ENCODE measurements around the gene ABCD3. TPM values are rescaled to one million over a fixed set of nuclear protein-coding genes. Genes with fewer than 3 reads are reported as not detected.

ABCD3 gene
- total RNA-seq, 1 donor from 2014 or later: 69.0 TPM

DNA sequence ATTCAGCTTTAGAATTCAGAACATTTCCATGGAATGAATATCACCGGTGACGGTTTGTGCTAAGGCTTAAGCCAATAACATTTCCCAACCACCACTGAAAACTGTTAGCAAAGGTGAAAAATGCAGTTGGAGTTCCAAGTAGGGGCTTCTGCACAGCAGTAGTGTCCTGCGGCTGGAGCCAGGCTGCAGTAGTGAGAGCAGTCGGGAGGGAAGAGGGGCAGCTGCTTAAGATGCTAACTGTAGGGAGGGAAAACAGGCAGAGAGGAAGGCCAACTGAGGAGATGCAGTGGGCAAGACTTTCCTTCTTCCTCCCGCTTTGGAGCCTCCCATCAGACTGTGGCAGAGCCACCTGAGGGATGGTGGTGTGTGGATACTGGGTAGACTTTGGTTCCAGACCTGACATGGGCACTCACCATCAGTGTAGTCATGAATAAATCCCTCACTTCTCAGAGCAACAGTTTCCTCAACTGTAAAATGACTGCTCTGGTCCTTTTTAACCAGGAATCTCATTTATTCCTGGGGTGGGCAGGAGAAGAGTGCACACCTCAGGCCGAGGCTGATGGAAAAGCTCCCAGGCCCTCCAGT lies 120.1 kb downstream of the ABCD3 start:
- intact Hi-C loops (cut with DNase I): loop anchor here (5.0 kb wide), 1 partner anchor 264 kb away; no protein-coding TSS in a partner anchor
- ATAC-seq (no peak), DNase-seq (ENCODE audit: missing footprints) (no peak)

DNA sequence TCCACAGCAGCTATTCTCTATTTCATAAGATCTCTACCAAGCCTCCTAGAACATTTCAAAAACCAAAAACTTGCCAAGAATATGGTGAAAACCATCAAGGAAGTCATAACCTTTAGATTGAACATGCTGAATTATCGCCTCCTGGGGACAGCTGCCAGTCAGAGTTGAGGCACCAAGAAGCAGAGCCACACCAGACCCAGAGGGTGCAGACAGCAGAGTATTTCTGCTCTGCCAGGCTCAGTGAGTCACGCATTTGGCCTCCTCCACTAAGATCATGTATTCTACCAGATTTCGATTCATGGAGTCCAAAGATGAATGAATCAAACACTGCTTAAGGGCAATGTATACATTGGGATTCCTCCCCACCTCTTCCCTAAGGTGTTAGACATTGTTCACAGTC lies 121.3 kb downstream of the ABCD3 start:
- ATAC-seq (no peak), DNase-seq (ENCODE audit: missing footprints) (no peak)
- intact Hi-C loops (cut with DNase I): loop anchor here (5.0 kb wide), 1 partner anchor 263 kb away; no protein-coding TSS in a partner anchor

DNA sequence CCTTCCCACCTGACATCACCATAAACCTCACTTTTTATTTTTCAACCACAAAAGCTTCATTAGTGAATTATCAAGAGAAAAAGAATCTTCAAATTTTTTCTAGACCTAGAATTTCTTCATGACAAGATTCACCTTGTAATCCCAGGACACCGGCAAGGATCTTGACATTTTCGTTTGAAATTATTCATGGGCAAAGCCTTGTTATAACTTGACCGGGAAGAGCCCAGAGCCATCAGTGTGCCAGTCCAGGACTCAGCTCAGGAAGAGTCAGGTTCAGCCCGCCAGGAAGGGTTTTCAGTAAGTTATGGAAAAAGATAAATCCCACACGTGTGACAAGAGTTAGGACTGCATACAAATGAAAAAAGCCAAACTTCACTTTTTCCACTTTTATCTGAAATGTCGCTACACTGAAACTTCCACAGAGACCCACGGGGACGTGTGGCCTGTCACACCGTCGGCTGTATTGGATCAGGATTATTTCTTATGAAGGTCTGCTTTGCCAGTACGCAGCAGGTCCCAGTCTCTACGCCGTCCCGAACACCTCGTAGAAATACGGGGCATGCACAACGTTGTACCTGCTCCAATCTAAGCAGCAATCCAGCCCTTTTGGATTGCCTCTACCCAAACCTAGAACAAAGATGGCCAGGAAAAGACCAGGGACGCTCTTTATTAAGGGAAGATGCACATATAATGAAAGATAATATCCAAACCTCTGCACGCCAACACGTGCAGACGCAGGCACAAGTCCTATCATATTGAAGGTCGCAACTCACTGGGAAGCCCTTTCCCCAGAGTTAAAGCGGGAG lies 122.5 kb downstream of the ABCD3 start:
- peak; percentile 1 for ATAC-seq
- DNase-seq (ENCODE audit: missing footprints): no peak
- intact Hi-C loops (cut with DNase I): loop anchor here (5.0 kb wide), 1 partner anchor 117 kb away; no protein-coding TSS in a partner anchor

DNA sequence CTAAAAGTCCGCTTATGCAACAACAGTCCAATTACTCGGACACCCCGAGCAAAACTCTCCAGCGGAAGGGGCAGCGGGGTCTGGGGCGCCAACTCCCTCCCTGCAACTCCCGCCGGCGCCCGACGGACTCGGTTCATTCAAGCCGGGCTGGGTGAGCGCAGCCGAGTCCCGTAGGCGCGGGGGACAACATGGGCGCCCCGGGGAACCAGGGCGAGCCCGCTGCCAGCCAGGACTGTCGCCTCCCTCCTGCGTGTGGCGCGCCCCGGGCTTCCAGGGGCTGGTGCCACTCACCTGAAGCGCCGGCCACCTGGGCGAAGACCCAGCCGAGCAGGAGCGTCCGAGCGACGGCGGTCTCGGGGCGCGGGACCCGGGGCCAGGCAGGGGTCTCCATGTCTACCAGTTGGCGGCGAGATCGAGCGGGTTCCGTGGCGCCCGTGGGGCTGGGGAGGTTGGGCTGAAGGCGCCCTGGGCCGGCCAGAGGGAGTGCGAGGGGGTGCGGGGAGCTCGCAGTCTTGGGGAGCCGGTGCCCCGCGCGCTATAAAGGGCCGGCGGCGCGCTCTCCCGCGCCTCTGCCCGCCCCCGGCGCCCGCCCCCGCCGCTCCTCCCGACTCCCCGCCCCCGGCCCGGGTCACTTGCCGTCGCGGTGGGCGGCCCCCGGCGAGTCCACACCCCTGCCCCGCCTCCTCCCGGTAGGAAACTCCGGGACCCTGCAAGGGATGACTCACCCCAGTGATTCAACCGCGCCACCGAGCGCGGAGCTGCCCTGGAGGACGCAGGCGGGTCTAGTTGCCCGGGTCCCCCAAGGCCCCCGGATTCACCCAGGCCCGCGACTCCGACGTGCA lies 123.3 kb downstream of the ABCD3 start, which contains the start of gene F3:
Gene F3, minus strand, starts transcription at position 514 of the 842 bp plus-strand sequence. Its CDS starts 123 bp downstream, at position 391.
- DNase-seq (ENCODE audit: missing footprints) (peak; percentile 92), ATAC-seq (peak; percentile 93)
- intact Hi-C loops (cut with DNase I): loop anchor here (2.0 to 5.0 kb wide), 2 partner anchors 116 to 211 kb away; no protein-coding TSS in a partner anchor

DNA sequence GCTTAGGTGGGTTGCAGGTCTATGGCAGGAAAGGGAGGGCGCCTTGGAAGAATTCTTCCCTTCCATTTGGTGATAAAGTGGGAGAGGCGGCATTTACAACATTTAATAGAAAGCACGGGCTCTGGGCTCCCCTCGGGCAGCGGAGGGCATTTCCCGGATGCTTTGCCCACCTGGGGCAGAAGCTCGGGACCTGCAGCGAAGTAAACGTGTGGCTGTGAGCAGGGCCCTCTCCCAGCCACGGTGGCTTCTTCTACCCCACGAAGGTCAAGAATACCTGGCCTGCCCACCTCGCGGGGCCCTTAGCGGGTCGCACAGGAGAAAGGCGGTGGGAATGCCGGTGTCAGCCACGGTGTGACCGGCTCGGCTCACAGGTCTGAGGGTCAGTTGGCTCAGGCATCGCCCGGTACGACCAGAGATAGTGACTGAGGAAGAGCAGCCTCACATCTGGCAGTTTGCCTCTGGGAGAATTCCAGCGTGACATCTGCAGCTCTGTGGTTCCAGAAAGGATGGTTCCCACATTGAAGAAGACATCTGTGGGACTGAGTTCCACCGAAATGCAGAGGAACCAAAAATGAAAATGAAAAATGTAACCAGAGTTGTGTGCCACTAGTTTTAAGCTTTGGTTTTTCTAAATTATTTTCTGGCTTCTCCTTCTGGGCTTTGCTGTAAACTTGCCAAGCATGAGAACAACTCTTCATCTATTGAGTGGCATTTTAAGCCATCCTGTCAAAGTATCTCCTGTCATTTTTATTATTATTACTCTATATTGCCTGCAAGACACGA lies 124.1 kb downstream of the ABCD3 start:
- intact Hi-C loops (cut with DNase I): loop anchor here (2.0 to 5.0 kb wide), 2 partner anchors 115 to 211 kb away; no protein-coding TSS in a partner anchor
- DNase-seq (ENCODE audit: missing footprints) (peak; percentile 65), ATAC-seq (peak; percentile 36)

DNA sequence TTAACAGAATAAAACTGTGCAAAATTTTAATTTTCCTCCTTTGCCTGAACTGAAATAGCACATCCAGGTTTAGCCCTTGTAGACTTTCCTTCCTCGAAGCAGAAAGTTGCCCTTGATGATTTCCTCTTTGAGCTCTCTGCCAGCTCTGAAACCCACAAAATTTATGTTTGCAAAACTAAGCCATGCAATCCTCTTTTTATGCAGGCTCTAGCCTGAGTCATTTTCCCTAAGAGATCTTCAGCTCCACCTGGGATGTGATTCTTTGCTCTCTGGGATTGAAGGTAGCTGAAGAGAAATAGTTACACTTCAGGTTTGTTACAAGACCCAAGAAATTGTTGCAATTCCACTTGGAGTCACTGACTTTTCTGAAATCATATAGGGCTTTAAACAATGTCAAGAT lies 124.8 kb downstream of the ABCD3 start:
- ATAC-seq: no peak
- DNase-seq (ENCODE audit: missing footprints): no peak
- intact Hi-C loops (cut with DNase I): loop anchor here (2.0 to 5.0 kb wide), 2 partner anchors 114 to 210 kb away; no protein-coding TSS in a partner anchor

DNA sequence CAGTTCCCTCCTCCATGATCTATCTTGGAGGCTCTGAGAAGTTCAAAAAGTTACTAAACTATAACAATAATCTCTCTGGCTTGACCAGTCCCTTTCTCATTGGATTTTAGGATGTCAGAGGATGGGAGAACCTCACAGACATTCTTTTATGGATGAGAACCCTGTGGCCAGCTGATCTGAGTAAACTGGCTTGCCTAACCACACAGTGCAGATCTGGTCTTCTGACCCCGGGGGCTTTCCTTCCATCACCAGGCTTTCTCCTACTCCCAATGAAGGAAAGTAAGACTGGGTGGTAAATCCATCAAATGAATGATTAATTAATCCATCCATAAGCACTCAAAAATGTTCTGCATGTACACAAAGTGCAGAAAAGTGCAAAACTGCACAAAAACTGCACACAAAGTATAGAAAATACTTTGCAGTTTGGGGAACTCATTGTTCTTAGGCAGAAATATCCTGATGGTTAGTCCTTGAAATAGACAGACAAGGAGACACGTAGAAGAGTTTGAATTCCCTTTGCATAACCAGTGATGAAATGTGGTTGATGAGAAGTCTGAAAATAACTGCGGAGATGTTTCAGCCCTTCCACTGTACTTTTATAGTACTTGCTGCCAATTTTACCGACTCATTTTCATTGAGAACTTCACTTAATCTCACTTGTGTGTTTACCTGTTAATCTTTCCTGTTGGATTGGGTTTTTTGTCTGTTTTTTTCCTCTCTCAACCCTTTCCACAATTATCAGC lies 125.9 kb downstream of the ABCD3 start:
- ATAC-seq (no peak), DNase-seq (ENCODE audit: missing footprints) (no peak)
- intact Hi-C loops (cut with DNase I): loop anchor here (2.0 to 5.0 kb wide), 2 partner anchors 113 to 209 kb away; no protein-coding TSS in a partner anchor

DNA sequence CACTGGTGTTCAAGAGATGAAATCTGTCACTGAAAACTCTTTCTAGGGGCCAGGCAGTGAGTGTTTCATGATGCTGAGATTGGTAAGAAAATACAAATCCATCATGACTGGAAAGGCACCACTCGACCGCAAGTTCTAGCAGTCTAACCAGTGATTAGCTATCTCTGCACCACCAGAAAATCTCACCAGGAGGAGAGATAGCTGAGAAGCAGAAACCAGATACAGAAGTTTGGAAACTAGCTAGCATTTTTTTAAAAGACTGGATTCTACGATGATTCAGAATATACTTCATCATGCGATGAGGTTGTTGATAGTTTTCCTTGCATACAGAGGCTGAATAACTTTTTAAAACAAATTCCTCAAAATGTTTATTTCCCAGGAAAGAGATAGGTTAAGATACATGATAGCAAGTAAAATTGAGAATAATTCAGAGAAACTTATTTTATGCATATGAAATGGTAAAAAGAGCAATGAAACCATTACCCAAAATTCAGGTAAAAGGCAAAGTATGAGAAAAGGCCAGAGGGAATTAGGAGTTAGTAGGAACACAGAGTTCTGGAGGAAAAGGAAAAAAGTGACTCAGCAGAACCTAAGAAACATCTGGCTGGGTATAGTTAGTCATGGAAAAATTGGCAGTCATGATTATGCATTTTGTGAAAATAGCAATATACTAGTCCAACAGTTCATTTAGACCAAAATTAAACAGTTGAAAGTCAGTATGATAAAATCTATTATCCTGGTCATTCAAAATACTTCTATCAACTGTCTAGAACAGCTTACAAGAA lies 126.7 kb downstream of the ABCD3 start:
- intact Hi-C loops (cut with DNase I): loop anchor here (5.0 kb wide), 1 partner anchor 112 kb away; no protein-coding TSS in a partner anchor
- no peak for ATAC-seq

DNA sequence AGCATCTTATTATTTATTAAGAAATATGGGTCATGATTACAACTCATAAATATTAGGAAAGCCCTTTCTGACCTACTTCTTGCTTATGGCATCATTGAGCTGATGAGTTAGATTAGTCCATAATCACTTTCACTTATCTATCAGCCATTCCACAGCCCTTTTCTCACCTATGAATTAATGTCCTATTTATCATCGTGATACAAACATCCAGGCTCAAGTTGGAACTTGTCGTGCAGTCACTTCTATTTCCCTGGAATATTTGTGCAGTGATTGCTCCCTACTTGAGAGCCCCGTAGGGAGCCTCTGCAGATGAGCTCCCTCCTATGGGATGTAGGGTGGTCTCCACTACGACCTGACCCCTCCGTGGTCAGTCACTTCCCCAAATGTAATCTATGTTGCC lies 131.5 kb downstream of the ABCD3 start:
- DNase-seq (ENCODE audit: missing footprints) (no peak), ATAC-seq (no peak)
- intact Hi-C loops (cut with DNase I): no loop called here

More for the DNA sequence above, 126.7 kb downstream of the ABCD3 start:
- no peak for DNase-seq (ENCODE audit: missing footprints)

DNA sequence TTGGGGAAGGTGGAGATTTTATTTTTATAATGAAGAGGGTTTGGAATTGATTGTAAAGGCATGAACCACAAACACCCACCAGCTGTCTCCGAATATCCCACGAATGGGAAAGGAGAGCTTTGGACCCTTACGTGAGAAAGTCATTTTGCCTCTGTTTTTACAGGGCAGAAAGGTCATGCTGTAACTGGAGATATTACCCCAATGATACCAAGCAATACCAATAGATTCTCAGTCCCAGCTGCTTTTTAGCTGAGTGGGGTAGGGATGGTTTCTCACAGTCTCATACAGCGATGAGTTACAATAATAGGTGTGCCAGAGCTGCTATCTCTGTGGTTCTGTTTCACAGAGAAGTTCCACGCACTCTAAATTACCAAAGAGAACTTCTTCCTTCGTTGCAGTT lies 132.2 kb downstream of the ABCD3 start:
- DNase-seq (ENCODE audit: missing footprints) (no peak), ATAC-seq (no peak)
- intact Hi-C loops (cut with DNase I): no loop called here

DNA sequence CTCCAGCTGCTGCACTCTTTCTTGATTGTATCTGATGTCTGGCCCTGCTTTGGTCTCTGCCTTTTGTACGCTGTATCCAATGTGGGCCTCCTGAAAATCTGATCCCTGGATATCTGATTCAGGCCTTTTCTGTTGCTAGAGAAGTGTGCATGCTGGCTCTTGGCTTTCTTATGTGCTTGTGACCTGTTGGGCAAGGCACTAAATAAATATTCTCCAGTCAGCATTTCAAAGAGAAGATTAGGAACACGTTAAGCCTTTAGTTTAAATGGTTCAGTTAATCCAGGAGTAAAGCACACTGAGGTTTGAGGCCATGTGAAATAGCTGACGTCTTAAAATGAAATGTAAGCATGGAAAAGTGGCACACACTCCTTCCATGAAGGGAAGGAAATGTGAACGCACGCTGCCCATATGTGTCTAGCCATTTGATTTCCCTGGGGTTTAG lies 132.6 kb downstream of the ABCD3 start:
- ATAC-seq (no peak), DNase-seq (ENCODE audit: missing footprints) (no peak)
- intact Hi-C loops (cut with DNase I): no loop called here

DNA sequence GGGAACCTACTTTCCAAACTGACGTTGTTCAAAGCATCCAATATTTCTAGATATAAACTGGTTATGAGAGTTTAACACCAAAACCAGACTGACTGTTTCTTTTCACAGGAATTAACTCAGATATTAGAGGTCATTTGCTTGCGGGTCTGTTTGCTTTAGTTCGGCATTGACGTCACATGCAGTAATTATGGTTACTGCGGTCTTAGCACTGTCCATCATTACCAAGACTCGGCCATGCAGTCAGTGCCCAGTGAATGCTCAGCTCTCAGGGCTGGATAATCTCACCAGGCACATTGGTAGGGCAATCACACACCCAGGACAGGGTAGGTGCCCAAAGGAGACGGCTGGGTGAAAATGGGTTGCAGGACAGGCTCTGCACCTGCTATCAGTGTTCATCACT lies 133.3 kb downstream of the ABCD3 start:
- DNase-seq (ENCODE audit: missing footprints) (no peak), ATAC-seq (no peak)
- intact Hi-C loops (cut with DNase I): no loop called here

DNA sequence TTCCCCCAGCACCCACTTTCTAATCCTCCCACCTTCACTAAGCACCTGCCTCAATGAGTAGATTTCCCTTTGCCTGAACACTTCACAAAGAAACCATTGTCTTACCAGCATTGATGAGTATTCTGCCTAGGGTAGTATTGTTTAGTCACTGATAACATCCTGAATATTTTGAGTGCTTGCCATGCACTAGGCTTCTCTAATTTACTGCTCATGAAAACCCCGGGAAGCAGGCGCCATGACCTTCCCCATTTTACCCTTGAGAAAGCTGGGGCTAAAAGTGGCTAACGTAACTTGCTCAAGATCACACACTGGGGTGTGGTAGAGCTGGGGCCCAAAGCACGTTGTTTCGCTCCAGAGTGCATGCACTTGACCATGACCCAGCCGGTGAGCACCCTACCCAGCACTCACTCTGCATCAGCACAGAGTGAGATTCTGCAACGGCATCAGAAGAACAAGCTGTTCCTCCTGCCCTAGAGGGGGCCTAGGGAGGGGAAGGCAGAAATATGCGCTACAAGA lies 133.9 kb downstream of the ABCD3 start:
- intact Hi-C loops (cut with DNase I): no loop called here
- ATAC-seq: peak; percentile 95
- DNase-seq (ENCODE audit: missing footprints): peak; percentile 68

DNA sequence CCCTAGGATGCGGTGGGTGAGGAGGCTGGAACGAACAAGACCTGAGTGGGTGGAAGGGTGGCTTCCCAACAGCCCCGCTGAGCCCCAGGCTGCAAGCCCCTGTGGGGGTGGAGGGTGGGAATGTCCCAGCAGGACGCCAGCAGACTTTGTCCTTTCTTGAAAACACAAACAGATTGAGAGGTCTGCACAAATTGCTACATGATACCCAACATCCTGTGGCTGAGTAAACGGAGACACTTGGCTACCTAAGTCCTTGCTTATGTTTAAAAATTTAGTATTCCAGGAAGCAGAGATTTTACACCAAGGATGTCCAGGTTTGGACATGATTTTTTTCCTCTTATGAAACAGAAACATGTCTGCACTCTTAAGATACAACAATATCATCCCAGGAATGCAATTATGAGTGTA lies 135.1 kb downstream of the ABCD3 start:
- intact Hi-C loops (cut with DNase I): no loop called here
- DNase-seq (ENCODE audit: missing footprints) (no peak), ATAC-seq (no peak)

DNA sequence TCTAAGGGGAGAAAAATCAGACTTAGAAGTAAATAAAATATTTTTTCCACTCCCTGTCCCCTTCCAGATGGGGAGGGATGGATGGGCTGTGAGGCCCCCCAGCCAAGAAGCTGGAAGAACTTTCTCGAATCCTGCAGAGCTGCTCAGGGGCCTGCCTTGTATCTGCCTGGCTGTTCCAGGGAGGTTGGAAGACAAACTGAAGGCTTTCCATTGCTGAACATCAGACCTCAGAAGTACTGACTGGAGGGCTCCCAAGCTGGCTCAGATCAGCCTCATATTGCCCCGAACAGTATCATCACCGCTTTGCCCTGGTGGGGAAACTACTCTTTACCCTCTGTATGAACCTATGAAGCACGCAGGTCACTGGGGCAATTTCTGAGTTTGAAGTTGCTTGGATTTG lies 135.7 kb downstream of the ABCD3 start:
- intact Hi-C loops (cut with DNase I): no loop called here
- DNase-seq (ENCODE audit: missing footprints) (no peak), ATAC-seq (no peak)

DNA sequence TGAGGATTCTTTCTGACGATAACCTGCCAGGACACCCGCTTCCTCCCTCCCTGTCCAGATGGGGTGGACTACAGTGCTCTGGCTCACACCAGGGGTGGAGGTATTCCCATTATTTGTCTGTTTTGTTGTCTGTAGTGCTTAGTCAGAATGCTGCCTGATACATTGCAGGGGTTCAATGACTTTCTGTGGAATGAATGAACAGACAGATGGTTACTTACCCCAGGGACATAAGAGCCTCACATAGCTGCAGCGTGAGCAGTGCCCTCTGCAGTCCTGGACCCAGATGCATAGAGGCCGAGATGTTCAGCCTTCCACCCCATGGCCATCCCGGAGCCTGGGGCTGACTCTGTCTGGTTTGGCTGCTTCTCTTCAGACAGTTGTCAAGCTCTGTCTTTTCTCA lies 136.4 kb downstream of the ABCD3 start:
- no peak for ATAC-seq
- intact Hi-C loops (cut with DNase I): no loop called here
- no peak for DNase-seq (ENCODE audit: missing footprints)

DNA sequence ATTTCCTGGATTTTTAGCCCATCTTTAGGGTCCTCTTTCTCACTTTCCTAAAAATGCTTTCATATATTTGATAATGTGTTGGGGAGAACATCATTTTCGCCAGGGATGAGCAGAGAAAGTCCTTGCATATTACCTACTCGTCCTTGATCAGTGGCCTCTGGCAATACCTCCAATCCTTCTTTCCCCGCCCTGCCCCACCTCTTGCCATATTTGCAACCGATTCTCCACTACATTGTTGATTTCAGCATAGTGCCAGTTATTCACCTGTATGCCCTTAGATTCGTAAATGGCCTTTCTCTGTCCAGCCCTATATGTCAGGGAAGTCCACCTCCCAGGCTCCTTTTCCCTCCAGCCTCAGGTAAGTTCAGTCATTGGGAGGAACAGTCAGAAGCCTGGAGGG lies 136.9 kb downstream of the ABCD3 start:
- ATAC-seq (no peak), DNase-seq (ENCODE audit: missing footprints) (no peak)
- intact Hi-C loops (cut with DNase I): no loop called here

All from Right ventricle myocardium inferior (tissue), 1 donor.